Thoracic aorta (tissue), 2 donors: ENCODE measurements around the gene TSSK2. TPM values are rescaled to one million over a fixed set of nuclear protein-coding genes. Genes with fewer than 3 reads are reported as not detected.

Experiments
- ATAC-seq: fragments of 150-250 bp; one replicate; pipeline ENCODE4 v1.8.0; 2017; ENCODE audit warnings: low read depth; ENCODE audit not compliant: insufficient number of reproducible peaks, low FRiP score
- DNase-seq: peaks from one replicate; pipeline ENCODE4 v3.0.0-alpha.2; 2020; ENCODE audit warnings: low spot score
- H3K27ac ChIP-seq, 2 donors: fragments of 200-600 bp; sonication (generic); 1 replicate in 1 of 2; 2 replicates in 1 of 2; pipeline ENCODE4 v1.5.1; 2016; ENCODE audit warnings: mild to moderate bottlenecking in 2 of 2, moderate library complexity in 2 of 2
- H3K27me3 ChIP-seq: fragments of 200-600 bp; sonication (generic); replicated peaks from 2 replicates; pipeline ENCODE4 v1.6.0; 2016; ENCODE audit warnings: mild to moderate bottlenecking; ENCODE audit not compliant: insufficient read depth
- H3K36me3 ChIP-seq: fragments of 200-600 bp; sonication (generic); one replicate; pipeline ENCODE4 v1.5.1; 2016
- H3K4me1 ChIP-seq, 2 donors: fragments of 200-600 bp; sonication (generic); 1 replicate in 1 of 2; 2 replicates in 1 of 2; pipeline versions ENCODE4 v1.5.1 to v1.6.0; 2016; ENCODE audit warnings: low read depth in 2 of 2, mild to moderate bottlenecking in 1 of 2; ENCODE audit not compliant: control insufficient read depth in 1 of 2
- H3K4me3 ChIP-seq: fragments of 200-600 bp; sonication (generic); 2 replicates; pipeline ENCODE4 v1.5.1; 2016; ENCODE audit warnings: mild to moderate bottlenecking
- H3K9me3 ChIP-seq: fragments of 200-600 bp; sonication (generic); 2 replicates; pipeline ENCODE4 v1.5.1; 2016
- total RNA-seq, 2 donors: library from RNA; depleted of rRNA; stranded (reverse); fragments of >200 nt; gene quantifications; one replicate each; pipeline versions ENCODE4 v1.1.0 to v1.2.3, GENCODE V29; 2016
- TF ChIP-seq, protein P1 (sequence below): fragments of 200-600 bp; sonication (generic); IDR thresholded peaks from one replicate; pipeline ENCODE4 v1.5.1; 2019; ENCODE audit warnings: antibody characterized with exemption

The TSSK2 gene
- total RNA-seq, 2 donors from 2014 or later, result not detected

DNA sequence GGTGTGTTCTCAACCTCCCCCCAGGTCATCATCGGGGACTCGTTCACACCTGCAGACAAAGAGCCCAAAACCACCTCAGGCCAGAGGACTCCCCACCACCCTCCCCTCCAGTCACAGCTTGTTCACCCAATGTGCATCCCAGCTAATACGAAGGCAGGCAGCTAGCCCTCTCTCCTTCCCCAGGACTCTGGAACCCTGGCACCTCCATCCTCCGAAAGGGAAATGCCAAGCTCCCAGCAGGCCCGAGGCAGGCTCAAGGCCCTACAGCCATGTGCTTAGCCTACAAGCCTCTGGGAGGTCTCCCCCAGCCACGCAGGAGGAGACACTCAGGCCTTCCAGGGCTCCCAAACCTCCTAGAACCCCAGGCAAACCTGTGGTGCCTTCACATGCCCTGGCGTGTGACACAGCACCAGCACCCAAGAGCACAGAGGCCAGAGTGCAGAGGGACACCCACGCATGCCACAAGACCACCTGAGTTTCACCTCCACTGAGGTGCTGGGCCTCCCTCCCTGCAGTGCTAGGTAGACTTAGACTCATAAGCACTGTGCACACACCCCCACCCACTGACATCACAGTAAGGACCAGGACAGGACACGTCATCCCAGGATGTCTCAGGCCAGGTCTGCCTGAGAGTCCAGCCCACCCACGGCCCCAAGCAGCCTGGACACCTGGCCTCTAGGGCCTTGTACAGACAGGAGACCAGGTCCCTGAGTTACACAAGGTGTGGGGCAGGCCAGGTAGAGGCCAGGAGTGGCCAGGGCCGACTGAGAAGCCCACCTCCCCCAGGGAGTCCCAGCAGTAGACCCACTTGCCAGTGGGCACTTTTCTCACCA lies 6.5 kb downstream of the TSSK2 start:
- no peaks in the 10 kb centered on the region for H3K27me3 ChIP-seq
- TF ChIP-seq, protein P1, sequence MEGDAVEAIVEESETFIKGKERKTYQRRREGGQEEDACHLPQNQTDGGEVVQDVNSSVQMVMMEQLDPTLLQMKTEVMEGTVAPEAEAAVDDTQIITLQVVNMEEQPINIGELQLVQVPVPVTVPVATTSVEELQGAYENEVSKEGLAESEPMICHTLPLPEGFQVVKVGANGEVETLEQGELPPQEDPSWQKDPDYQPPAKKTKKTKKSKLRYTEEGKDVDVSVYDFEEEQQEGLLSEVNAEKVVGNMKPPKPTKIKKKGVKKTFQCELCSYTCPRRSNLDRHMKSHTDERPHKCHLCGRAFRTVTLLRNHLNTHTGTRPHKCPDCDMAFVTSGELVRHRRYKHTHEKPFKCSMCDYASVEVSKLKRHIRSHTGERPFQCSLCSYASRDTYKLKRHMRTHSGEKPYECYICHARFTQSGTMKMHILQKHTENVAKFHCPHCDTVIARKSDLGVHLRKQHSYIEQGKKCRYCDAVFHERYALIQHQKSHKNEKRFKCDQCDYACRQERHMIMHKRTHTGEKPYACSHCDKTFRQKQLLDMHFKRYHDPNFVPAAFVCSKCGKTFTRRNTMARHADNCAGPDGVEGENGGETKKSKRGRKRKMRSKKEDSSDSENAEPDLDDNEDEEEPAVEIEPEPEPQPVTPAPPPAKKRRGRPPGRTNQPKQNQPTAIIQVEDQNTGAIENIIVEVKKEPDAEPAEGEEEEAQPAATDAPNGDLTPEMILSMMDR, result no peak
- H3K36me3 ChIP-seq, result peaks cover 86% of the 10 kb centered on the region
- no peak overlapping the region for H3K27ac ChIP-seq
- no peak overlapping the region for H3K4me3 ChIP-seq
- ATAC-seq, result no peak
- H3K4me1 ChIP-seq, result no peaks in the 10 kb centered on the region
- H3K9me3 ChIP-seq, result no peaks in the 10 kb centered on the region
- no peak for DNase-seq

DNA sequence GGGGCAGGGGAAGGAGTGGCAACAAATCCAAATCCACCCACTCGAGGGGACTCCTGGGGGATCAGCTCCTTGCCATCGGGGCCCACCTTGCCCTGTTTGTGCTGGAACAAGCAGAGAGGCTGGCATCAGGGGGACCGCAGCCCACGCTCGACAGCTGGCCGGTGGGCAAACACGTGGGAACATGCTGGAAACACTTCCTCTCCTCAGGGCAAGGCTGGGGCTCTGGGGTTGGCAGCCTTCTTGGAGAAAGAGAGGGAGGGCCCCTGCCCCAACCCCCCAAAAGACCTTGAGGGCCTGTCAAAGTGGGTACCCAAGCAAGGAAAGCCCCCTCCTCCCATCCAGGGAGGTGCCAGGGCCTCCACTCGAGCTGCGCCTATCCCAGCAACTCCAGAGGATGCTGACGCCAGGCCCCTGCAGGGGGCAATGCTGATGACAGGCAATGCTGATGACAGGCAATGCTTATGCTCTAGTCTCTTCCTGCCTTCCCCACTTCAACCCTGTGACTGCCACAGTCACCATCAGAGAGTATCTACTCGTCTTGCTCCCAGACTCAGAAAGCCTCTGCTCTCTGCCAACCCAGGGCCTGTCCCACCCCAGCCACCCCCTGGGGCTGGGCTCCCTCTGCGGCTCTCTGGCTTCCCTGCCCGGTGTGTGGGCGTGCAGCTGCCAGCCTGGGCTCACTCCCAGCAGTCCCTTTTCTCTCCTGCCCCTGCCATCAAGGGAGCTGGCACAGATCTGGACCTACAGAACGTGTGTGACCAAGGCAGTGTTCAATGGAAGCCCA lies 7.3 kb downstream of the TSSK2 start:
- H3K9me3 ChIP-seq, result no peaks in the 10 kb centered on the region
- DNase-seq, result no peak
- H3K4me3 ChIP-seq, result no peak overlapping the region
- TF ChIP-seq, protein P1, result no peak
- H3K27ac ChIP-seq, result no peak overlapping the region
- peaks cover 82% of the 10 kb centered on the region for H3K36me3 ChIP-seq
- H3K4me1 ChIP-seq, result peaks cover 0 to 4% of the 10 kb centered on the region in 2 donors
- H3K27me3 ChIP-seq, result no peaks in the 10 kb centered on the region
- no peak for ATAC-seq

DNA sequence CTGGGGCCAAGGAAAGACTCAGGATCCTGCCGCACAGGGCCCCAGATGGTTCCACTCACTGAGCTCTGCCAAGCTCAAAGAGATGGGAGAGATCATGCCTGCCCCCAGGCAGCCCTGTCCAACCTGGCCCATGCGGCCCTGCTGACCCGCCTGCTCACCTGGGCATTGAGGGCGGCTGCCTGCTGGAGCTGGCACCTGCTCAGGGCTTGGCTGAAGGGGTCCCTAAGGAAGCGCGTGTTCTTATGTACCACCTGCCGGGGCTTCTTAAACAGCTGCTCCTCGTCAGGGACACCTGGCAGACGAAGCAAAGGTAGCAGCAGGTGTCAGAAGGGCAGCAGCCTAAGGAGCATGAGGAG lies 7.9 kb downstream of the TSSK2 start:
- peaks cover 5 to 10% of the 10 kb centered on the region in 2 donors for H3K4me1 ChIP-seq
- no peak for ATAC-seq
- no peak for DNase-seq
- peaks cover 76% of the 10 kb centered on the region for H3K36me3 ChIP-seq
- TF ChIP-seq, protein P1, result no peak
- no peak overlapping the region for H3K27ac ChIP-seq
- no peak overlapping the region for H3K4me3 ChIP-seq
- no peaks in the 10 kb centered on the region for H3K9me3 ChIP-seq
- H3K27me3 ChIP-seq, result no peaks in the 10 kb centered on the region

DNA sequence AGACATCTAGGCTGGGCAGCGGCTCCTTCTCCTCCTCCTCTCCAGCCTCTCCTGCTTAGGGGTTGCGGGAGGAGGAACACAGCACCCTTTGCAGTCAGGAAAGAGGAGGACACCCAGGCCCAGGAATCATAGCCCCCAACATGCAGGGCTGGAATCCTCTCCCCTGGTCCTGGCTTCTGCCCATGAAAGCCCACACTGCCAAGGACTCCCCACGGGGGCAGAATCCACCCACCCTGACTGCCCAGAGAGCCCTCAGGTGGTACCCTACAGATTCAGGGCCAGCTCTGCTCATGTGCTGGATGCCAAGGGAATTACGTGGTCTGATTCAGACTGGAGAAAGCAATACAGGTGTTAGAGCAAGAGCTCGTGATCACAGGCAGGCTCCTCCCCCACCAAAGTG lies 8.9 kb downstream of the TSSK2 start:
- no peaks in the 10 kb centered on the region for H3K27me3 ChIP-seq
- peaks cover 66% of the 10 kb centered on the region for H3K36me3 ChIP-seq
- peaks cover 5 to 11% of the 10 kb centered on the region in 2 donors for H3K4me1 ChIP-seq
- ATAC-seq, result no peak
- H3K27ac ChIP-seq, result no peak overlapping the region
- DNase-seq, result no peak
- TF ChIP-seq, protein P1, result no peak
- no peak overlapping the region for H3K4me3 ChIP-seq
- no peaks in the 10 kb centered on the region for H3K9me3 ChIP-seq

DNA sequence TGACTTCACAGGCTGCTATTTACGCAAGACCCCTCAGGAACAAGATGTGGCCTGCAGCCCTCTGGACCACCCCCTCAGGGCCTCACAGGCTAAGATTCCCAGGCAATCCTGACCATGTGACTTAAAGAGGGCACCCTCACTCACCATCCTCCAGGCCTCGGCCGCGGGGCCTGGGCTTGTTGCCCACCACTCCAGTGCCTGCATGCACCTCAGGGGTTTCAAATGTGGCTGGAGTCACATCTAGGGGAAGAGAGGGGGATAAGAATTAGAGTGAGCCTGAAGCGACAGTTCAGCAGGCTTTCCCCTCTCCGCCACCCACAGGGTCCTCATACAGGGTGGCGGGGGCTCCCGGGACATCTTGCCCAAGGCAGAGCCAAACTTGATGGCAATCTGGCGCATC lies 11.3 kb downstream of the TSSK2 start:
- H3K4me3 ChIP-seq, result no peak overlapping the region
- no peaks in the 10 kb centered on the region for H3K27me3 ChIP-seq
- H3K27ac ChIP-seq, result no peak overlapping the region
- H3K9me3 ChIP-seq, result no peaks in the 10 kb centered on the region
- TF ChIP-seq, protein P1, result no peak
- H3K36me3 ChIP-seq, result peaks cover 48% of the 10 kb centered on the region
- H3K4me1 ChIP-seq, result peaks cover 5 to 11% of the 10 kb centered on the region in 2 donors
- no peak for ATAC-seq
- no peak for DNase-seq
